ENCODE data around the gene MANEAL.

Gene MANEAL

DNA sequence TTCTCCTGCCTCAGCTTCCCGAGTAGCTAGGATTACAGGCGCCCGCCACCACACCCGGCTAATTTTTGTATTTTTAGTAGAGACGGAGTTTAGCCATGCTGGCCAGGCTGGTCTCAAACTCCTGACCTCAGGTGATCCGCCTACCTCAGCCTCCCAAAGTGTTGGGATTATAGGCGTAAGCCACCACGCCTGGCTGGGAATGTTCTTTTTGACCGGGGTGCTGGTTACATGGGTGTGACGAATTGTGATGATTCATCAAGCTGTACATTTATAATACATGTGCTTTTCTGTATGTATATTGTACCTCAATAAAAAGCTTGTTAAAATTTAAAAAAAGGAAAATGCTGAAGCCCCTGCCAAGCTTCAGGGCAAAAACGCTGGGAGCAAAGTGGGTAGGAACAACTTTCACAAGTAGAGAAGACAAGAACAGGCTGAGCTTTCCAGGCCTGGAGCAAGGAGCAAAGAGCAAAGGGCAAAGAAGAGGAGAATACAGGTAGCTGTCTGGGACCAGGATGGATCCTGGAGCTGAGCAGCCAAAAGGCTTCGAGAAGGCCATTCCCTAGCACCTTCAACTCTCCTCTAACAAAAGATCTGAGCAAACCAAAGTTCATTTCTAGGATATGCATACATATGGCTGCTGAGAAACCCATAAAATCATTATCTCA is 34.9 kb downstream of the MANEAL start:
- no peak for DNase-seq

- no peak for DNase-seq
These were observed 37.5 kb downstream of the MANEAL start for GRCh38 chr1:37831109-37831508.

DNA sequence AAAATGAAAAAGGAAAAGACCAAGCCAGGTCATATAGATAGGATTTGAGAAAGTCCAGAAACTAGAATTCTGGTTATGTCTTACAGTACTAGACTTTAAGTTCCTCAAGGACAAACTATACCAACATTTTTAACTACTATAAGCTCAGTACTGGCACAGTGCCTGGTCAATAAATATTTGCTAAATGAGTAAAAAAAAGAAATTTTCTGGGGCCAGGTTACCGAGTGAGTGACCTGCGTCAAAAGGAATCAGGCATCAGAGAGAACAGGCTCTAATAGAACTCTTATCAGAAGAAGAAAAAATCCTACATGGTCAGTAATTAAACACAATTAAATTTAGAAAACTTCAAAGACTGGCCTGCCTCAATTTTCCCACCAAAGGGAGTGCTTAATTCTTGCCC is 38.2 kb downstream of the MANEAL start:
- DNase-seq = no peak

DNA sequence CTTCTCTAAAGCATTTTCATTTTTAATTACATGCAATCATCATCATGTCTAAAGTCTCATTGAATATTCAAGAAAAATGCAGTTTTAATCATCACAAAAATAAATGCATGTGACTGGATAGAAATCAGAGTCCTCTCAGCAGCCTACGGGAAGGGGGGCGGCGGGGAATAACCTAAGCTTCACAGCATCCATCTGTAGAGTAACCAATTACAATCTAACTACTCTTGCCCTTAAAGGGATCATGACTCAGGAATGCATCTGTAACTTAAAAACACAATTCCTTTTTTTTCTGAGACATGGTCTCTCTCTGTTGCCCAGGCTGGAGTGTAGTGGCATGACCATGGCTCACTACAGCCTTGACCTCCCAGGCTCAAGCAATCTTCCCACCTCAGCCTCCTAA is 43.1 kb downstream of the MANEAL start:
- no peak for DNase-seq

- DNase-seq = no peak
These were observed 46.0 kb downstream of the MANEAL start for GRCh38 chr1:37839676-37840075.

DNA sequence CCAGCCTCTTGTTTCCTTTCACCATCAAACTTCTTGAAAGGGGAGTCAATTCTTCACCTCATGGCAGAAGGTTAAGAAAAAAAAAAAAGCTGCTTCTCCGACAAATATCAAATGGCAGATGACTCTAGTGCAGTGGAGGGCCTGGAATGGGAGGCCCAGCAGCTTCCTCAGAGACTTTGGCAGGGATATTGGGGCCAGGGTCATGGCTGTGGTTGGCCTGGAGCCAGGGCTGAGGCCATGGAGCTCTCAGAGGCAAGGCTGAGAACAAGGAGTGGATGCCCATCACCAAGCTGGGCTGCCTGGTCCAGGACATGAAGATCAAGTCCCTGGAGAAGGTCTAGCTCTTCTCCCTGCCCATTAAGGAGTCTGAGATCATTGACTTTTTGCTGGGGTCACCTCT is 47.1 kb downstream of the MANEAL start:
- no peak for DNase-seq

- no peak for DNase-seq
These were observed 48.0 kb downstream of the MANEAL start for GRCh38 chr1:37841652-37842051.

GRCh38 chr1:37844536-37844935 is 50.9 kb downstream of the MANEAL start:
- DNase-seq = no peak

DNA sequence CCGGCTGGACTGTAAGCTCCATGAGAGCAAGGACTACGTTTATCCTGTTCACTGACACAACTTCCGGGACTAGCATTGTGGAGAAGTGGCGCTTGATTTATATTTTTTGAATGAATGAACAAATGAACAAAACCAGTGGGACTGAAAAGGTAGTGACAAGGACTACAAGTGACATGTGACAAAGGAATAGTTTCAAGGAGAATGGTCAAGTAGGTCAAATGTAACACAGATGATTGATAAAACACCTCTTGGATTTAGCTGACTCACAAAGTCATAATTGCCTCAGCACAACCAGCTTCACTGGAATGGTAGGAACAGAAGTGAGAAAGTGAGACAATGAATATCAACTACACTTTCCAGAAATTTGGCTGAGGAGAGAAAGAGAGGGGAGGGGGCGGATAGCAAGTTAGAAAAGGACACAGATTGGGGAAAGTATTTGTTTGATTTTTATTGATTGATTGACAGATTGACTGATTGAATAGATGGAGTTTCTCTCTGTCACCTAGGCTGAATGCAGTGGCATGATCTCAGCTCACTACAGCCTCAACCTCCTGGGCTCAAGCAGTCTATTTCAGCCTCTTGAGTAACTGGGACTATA is 51.5 kb downstream of the MANEAL start:
- DNase-seq = no peak

- no peak for DNase-seq
These were observed 52.1 kb downstream of the MANEAL start for GRCh38 chr1:37845786-37846185.

DNA sequence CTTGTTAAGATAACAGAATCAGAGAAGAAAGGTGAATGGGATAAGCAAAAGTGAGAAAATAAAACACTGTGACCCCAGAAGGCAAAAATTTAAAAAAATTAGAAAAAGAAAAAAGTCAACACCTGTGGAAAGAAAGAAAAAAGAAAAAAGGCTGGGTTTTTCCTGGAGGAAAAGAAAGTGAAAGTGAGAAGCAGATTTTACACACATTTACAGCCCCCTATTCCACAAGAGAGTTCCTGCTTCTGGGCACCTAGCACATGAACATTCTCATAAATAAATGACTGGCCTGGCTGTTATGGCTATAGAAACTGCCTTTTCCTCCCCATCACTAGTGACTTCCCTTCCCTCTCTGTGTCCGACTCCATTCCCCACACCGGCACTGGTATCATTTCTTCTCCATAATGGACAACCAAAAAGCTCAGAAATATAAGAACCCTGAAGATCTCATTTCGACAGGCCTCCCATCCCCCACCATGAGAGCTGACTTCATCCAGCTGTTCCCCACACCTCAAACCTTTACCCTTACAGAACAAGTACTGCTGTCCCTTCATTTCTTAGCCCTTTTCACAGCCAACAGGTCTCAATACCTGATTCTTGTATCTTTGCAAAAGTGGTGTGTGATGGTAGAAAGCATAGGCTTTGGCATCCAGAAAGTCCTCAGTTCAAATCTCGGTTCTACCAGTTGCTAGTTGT is 53.1 kb downstream of the MANEAL start:
- no peak for DNase-seq

DNA sequence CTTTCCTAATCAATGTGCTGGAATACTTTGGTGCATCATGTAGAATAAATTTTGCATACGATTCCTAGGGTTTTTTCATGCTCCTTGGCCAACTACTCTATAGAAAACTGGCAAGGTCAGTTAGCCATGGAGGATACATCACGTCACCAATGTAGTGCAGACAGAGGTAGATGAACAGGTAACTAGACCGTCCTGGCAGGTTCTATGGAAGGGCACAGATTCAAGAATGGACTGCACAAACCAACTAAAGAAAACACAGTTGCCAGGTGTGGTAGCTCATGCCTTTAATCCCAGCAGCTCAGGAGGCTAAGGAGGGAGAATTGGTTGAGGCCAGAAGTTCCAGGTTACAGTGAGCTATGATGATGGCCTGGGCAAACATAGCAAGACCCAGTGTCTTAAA is 55.8 kb downstream of the MANEAL start:
- no peak for DNase-seq

GRCh38 chr1:37850352-37850955 is 56.8 kb downstream of the MANEAL start:
- DNase-seq = no peak

Data from retina (tissue), 1 donor.